Neural cell (in vitro differentiated cells): ENCODE results near the gene SLCO2A1. TPM values are rescaled to one million over a fixed set of nuclear protein-coding genes. Genes with fewer than 3 reads are reported as not detected.

ENCODE experiments used
- H2AFZ ChIP-seq: fragments of 200-600, 300-800 bp; sonication (generic), shearing (Covaris generic); 2 replicates; pipeline ENCODE4 v1.6.0; 2014; ENCODE audit warnings: low read depth, mild to moderate bottlenecking, antibody characterized with exemption, low read length, moderate library complexity
- H3F3A ChIP-seq: fragments of 200-600 bp; shearing (Covaris generic); 2 replicates; pipeline ENCODE4 v1.6.1; 2016; ENCODE audit warnings: mild to moderate bottlenecking, moderate library complexity, mixed read lengths, antibody characterized with exemption, low read length; ENCODE audit not compliant: insufficient read depth, poor library complexity, severe bottlenecking
- H3K27ac ChIP-seq: fragments of 200-600, 300-800 bp; sonication (generic), shearing (Covaris generic); 2 replicates; pipeline ENCODE4 v1.5.1; 2014; ENCODE audit warnings: mild to moderate bottlenecking, low read length, moderate library complexity
- H3K27me3 ChIP-seq: fragments of 300-800, 200-600 bp; sonication (generic), shearing (Covaris generic); 2 replicates; pipeline ENCODE4 v1.6.0; 2014; ENCODE audit warnings: mild to moderate bottlenecking, low read depth, low read length, moderate library complexity; ENCODE audit not compliant: insufficient read depth
- H3K36me3 ChIP-seq: fragments of 300-800, 200-600 bp; sonication (generic), shearing (Covaris generic); 2 replicates; pipeline ENCODE4 v1.5.1; 2014; ENCODE audit warnings: mild to moderate bottlenecking, antibody characterized with exemption, low read length, moderate library complexity; ENCODE audit not compliant: insufficient read depth
- H3K4me2 ChIP-seq: fragments of 300-800, 200-600 bp; sonication (generic), shearing (Covaris generic); 2 replicates; pipeline ENCODE4 v1.6.0; 2014; ENCODE audit warnings: mild to moderate bottlenecking, low read length
- H3K4me3 ChIP-seq: fragments of 300-800, 200-600 bp; sonication (generic), shearing (Covaris generic); 2 replicates; pipeline ENCODE4 v1.5.1; 2014; ENCODE audit warnings: mild to moderate bottlenecking, low read length, moderate library complexity
- H3K79me2 ChIP-seq: fragments of 200-600 bp; shearing (Covaris generic); replicated peaks from 2 replicates; pipeline ENCODE4 v1.6.0; 2014; ENCODE audit warnings: mild to moderate bottlenecking, low read length, moderate library complexity; ENCODE audit not compliant: insufficient read depth
- H3K9ac ChIP-seq: fragments of 300-800, 200-600 bp; sonication (generic), shearing (Covaris generic); 2 replicates; pipeline ENCODE4 v1.6.1; 2016; ENCODE audit warnings: mild to moderate bottlenecking, low read length, mixed read lengths
- H3K9me2 ChIP-seq: fragments of 200-600 bp; shearing (Covaris generic); 2 replicates; pipeline ENCODE4 v1.6.1; 2016; ENCODE audit warnings: mild to moderate bottlenecking, low read length, mixed read lengths; ENCODE audit not compliant: insufficient read depth
- H3K9me3 ChIP-seq: fragments of 200-600, 300-800 bp; sonication (generic), shearing (Covaris generic); 2 replicates; pipeline ENCODE4 v1.6.1; 2016; ENCODE audit warnings: mild to moderate bottlenecking, mixed run types, low read length, moderate library complexity, mixed read lengths
- H4K20me1 ChIP-seq: fragments of 200-600 bp; shearing (Covaris generic); 2 replicates; pipeline ENCODE4 v1.6.1; 2016; ENCODE audit warnings: mild to moderate bottlenecking, mixed run types; ENCODE audit not compliant: insufficient read depth
- EP300 ChIP-seq: fragments of 450-650 bp; conservative IDR thresholded peaks from 2 replicates; pipeline ENCODE4 v1.6.1; 2014; ENCODE audit warnings: antibody characterized with exemption, mild to moderate bottlenecking, moderate library complexity; ENCODE audit not compliant: poor library complexity, severe bottlenecking
- EZH2 ChIP-seq: fragments of 200-600, 300-800 bp; shearing (Covaris generic), sonication (generic); IDR thresholded peaks from 2 replicates; pipeline ENCODE4 v1.6.1; 2014; ENCODE audit warnings: antibody characterized with exemption, low read length, borderline replicate concordance, mild to moderate bottlenecking; ENCODE audit not compliant: insufficient read depth, poor library complexity, severe bottlenecking
- MXI1 ChIP-seq: fragments of 450-650 bp; conservative IDR thresholded peaks from 2 replicates; pipeline ENCODE4 v1.6.1; 2014; ENCODE audit warnings: antibody characterized with exemption, mild to moderate bottlenecking; ENCODE audit not compliant: poor library complexity, severe bottlenecking
- POLR2AphosphoS5 ChIP-seq: IDR thresholded peaks from 2 replicates; pipeline ENCODE4 v1.6.1; 2012
- RAD21 ChIP-seq: fragments of 450-650 bp; conservative IDR thresholded peaks from 2 replicates; pipeline ENCODE4 v1.6.1; 2014; ENCODE audit warnings: antibody characterized with exemption, mild to moderate bottlenecking, moderate library complexity
- SMC3 ChIP-seq: fragments of 450-650 bp; conservative IDR thresholded peaks from 2 replicates; pipeline ENCODE4 v1.6.1; 2014; ENCODE audit warnings: antibody characterized with exemption, mild to moderate bottlenecking, moderate library complexity; ENCODE audit not compliant: poor library complexity
- TAF1 ChIP-seq: IDR thresholded peaks from 2 replicates; pipeline ENCODE4 v1.6.1; 2012; ENCODE audit warnings: low read depth
- polyA plus RNA-seq: library from polyadenylated mRNA; depleted of rRNA; stranded (reverse); fragments of >200 nt; gene quantifications from 2 replicates; pipeline ENCODE4 v1.2.3, GENCODE V29; 2014
- TF ChIP-seq, protein P1 (sequence below): IDR thresholded peaks from 2 replicates; pipeline ENCODE4 v1.6.1; 2012; ENCODE audit warnings: borderline replicate concordance
- TF ChIP-seq, protein P2 (sequence below): fragments of 450-650 bp; IDR thresholded peaks from 2 replicates; pipeline ENCODE4 v1.5.1; 2014; ENCODE audit warnings: antibody characterized with exemption, mild to moderate bottlenecking, moderate library complexity; ENCODE audit not compliant: poor library complexity, severe bottlenecking

The SLCO2A1 gene
- polyA plus RNA-seq, 1 donor from 2014 or later, result not detected

DNA sequence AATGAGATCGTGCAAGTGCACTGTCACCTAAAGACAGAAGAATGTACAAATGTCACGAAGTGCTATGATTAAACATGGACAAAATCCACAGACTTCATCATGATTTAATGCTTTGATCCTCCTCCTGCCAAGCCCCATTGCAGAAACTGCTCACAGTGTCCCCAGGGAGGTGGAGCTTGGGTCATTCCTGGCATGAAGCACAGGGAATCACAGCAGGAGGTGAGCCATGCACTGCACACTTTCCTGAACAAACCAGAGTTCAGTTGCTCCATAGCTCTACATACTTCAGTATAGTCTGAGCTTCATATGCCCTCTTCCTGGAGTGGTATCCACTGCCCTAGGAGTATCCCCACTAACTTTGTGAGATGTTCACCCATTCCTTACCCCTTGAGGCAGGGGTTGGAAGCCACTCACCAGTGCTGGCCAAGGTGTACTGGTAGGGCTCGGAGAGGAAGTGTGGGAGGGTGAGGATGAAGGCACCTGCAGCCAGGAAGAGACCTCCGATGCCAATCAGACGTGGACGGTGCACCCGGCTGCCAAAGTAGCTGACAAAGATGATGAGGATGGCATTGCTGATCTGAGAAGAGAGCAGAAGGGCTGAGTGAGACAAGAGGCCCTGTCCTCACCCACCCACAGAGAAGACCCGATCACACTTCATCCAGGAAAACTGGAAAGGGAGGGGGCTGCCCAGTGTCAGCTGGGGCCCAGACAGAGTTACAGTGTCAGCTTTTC, 56.3 kb downstream of the SLCO2A1 start:
- H2AFZ ChIP-seq, result no peak overlapping the region
- H3K9ac ChIP-seq, result no peak overlapping the region
- H3K4me3 ChIP-seq, result no peak overlapping the region
- H3K79me2 ChIP-seq, result no peaks in the 10 kb centered on the region
- no peaks in the 10 kb centered on the region for H3K27me3 ChIP-seq
- no peaks in the 10 kb centered on the region for H3K36me3 ChIP-seq
- no peaks in the 10 kb centered on the region for H3K9me2 ChIP-seq
- H3F3A ChIP-seq, result no peaks in the 10 kb centered on the region
- no peaks in the 10 kb centered on the region for H4K20me1 ChIP-seq
- no peaks in the 10 kb centered on the region for H3K9me3 ChIP-seq
- TF ChIP-seq, protein P1, sequence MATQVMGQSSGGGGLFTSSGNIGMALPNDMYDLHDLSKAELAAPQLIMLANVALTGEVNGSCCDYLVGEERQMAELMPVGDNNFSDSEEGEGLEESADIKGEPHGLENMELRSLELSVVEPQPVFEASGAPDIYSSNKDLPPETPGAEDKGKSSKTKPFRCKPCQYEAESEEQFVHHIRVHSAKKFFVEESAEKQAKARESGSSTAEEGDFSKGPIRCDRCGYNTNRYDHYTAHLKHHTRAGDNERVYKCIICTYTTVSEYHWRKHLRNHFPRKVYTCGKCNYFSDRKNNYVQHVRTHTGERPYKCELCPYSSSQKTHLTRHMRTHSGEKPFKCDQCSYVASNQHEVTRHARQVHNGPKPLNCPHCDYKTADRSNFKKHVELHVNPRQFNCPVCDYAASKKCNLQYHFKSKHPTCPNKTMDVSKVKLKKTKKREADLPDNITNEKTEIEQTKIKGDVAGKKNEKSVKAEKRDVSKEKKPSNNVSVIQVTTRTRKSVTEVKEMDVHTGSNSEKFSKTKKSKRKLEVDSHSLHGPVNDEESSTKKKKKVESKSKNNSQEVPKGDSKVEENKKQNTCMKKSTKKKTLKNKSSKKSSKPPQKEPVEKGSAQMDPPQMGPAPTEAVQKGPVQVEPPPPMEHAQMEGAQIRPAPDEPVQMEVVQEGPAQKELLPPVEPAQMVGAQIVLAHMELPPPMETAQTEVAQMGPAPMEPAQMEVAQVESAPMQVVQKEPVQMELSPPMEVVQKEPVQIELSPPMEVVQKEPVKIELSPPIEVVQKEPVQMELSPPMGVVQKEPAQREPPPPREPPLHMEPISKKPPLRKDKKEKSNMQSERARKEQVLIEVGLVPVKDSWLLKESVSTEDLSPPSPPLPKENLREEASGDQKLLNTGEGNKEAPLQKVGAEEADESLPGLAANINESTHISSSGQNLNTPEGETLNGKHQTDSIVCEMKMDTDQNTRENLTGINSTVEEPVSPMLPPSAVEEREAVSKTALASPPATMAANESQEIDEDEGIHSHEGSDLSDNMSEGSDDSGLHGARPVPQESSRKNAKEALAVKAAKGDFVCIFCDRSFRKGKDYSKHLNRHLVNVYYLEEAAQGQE, result no peak
- no peak overlapping the region for H3K4me2 ChIP-seq
- H3K27ac ChIP-seq, result no peak overlapping the region

DNA sequence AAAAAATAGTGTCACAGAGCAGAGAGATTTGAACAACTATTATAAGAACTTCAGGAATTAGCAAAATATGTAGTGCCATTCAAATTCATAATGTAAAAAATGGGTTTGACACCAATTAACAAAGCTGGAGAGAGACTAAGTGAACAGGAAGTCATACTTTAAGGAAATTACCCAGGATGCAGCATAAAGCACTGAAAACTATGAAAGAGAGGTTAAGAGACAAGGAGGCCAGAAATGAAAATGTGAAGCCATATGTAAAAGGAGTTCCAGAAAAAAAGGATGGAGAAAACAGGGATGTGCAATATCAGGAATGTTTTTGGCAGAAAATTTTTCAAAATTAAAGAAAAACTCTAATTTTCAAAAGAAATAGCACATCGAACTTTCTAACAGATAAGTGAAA, 57.6 kb downstream of the SLCO2A1 start:
- Histone ChIP-seq H3K27ac (no peak overlapping the region), H3K9me2 (no peaks in the 10 kb centered on the region), H3K9me3 (no peaks in the 10 kb centered on the region), H3K79me2 (no peaks in the 10 kb centered on the region), H3K9ac (no peak overlapping the region), H3K27me3 (no peaks in the 10 kb centered on the region), H3K36me3 (no peaks in the 10 kb centered on the region), H2AFZ (no peak overlapping the region), H3F3A (no peaks in the 10 kb centered on the region), H4K20me1 (no peaks in the 10 kb centered on the region), H3K4me2 (no peak overlapping the region), H3K4me3 (no peak overlapping the region)
- no peak for TF ChIP-seq RAD21

DNA sequence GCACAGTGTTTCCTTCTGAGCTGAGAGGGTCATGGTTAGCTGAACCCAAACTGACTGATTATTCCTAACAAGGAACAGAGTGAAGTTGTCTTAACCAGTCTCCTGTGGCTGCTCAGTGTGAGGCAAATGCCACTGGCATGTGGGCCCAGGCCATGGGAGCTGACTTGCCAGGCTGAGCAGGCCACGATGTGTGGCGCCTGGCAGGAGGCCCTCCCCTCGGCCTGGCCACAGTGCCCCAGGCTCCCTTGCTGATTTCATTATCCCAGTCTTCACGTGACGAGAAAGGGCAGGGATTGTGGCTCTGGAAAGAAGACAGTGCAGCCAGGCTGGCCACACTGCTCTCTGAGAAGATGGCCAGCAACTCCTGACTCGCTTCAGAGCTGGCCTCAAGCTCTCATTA, 58.8 kb downstream of the SLCO2A1 start:
- no peaks in the 10 kb centered on the region for H3K27me3 ChIP-seq
- no peak overlapping the region for H3K4me3 ChIP-seq
- H3K9ac ChIP-seq, result no peak overlapping the region
- H3K9me2 ChIP-seq, result no peaks in the 10 kb centered on the region
- no peaks in the 10 kb centered on the region for H3K9me3 ChIP-seq
- H3F3A ChIP-seq, result no peaks in the 10 kb centered on the region
- TF ChIP-seq TAF1 (no peak), EP300 (no peak), EZH2 (no peak), POLR2AphosphoS5 (no peak), RAD21 (no peak), SMC3 (no peak), MXI1 (no peak)
- TF ChIP-seq, protein P1, result no peak
- TF ChIP-seq, protein P2, sequence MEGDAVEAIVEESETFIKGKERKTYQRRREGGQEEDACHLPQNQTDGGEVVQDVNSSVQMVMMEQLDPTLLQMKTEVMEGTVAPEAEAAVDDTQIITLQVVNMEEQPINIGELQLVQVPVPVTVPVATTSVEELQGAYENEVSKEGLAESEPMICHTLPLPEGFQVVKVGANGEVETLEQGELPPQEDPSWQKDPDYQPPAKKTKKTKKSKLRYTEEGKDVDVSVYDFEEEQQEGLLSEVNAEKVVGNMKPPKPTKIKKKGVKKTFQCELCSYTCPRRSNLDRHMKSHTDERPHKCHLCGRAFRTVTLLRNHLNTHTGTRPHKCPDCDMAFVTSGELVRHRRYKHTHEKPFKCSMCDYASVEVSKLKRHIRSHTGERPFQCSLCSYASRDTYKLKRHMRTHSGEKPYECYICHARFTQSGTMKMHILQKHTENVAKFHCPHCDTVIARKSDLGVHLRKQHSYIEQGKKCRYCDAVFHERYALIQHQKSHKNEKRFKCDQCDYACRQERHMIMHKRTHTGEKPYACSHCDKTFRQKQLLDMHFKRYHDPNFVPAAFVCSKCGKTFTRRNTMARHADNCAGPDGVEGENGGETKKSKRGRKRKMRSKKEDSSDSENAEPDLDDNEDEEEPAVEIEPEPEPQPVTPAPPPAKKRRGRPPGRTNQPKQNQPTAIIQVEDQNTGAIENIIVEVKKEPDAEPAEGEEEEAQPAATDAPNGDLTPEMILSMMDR, result no peak
- H2AFZ ChIP-seq, result no peak overlapping the region
- no peaks in the 10 kb centered on the region for H4K20me1 ChIP-seq
- no peak overlapping the region for H3K27ac ChIP-seq
- H3K79me2 ChIP-seq, result no peaks in the 10 kb centered on the region
- H3K36me3 ChIP-seq, result no peaks in the 10 kb centered on the region
- H3K4me2 ChIP-seq, result no peak overlapping the region
